Measurements from ENCODE around the gene CMC1.

DNA sequence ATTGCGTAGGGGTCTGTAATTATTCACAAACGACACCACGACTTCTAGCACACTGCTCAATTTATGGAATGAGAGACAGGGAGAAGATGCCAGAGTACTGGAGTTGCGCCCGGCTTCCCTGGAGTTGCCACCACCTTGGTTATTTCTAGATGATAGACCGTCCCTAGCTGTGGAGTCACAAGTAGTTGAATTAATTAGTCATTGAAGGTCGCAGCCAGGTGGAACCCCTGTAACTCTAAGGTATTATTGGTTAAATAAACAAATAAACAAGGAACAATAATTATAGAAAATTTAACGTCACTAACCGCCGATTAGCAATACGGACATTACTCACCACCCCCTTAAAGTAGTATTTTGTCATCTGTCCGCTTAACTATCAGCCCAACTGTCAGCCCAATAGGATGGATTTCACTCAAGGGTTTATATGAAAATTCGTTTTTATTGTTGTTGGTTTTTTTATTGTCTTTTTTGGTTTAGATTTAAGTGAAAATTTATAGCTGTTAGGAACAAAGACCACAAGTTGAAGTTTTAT, 108.1 kb downstream of the CMC1 start:
- TF ChIP-seq, protein P1, sequence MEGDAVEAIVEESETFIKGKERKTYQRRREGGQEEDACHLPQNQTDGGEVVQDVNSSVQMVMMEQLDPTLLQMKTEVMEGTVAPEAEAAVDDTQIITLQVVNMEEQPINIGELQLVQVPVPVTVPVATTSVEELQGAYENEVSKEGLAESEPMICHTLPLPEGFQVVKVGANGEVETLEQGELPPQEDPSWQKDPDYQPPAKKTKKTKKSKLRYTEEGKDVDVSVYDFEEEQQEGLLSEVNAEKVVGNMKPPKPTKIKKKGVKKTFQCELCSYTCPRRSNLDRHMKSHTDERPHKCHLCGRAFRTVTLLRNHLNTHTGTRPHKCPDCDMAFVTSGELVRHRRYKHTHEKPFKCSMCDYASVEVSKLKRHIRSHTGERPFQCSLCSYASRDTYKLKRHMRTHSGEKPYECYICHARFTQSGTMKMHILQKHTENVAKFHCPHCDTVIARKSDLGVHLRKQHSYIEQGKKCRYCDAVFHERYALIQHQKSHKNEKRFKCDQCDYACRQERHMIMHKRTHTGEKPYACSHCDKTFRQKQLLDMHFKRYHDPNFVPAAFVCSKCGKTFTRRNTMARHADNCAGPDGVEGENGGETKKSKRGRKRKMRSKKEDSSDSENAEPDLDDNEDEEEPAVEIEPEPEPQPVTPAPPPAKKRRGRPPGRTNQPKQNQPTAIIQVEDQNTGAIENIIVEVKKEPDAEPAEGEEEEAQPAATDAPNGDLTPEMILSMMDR (IDR thresholded peaks at IDR 0.05): no peak
- no peak for TF ChIP-seq POLR2A (IDR thresholded peaks at IDR 0.05)
- no peak for TF ChIP-seq POLR2AphosphoS5 (IDR thresholded peaks at IDR 0.05; ENCODE audit: insufficient read depth in 1 of 2, low read depth in 1 of 2)

Measured in vagina (tissue), 2 donors.